ENCODE measurements around the gene ZNF41.

ZNF41 gene

GRCh38 chrX:47489507-47490275 is 6.7 kb upstream of the ZNF41 start:
- DNase-seq = no peak

- no peak for DNase-seq
Observed at GRCh38 chrX:47484885-47485284, 1.9 kb upstream of the ZNF41 start.

GRCh38 chrX:47483306-47484268 is 565 bp upstream of the ZNF41 start:
- DNase-seq = no peak

- no peak for DNase-seq
Observed at GRCh38 chrX:47482065-47482511, 934 bp downstream of the ZNF41 start.

- DNase-seq = no peak
Observed at GRCh38 chrX:47481160-47481559, 1.9 kb downstream of the ZNF41 start.

GRCh38 chrX:47480576-47480975 is 2.4 kb downstream of the ZNF41 start:
- no peak for DNase-seq

- DNase-seq = no peak
Observed at GRCh38 chrX:47475476-47475875, 7.5 kb downstream of the ZNF41 start.

GRCh38 chrX:47467106-47467505 is 15.9 kb downstream of the ZNF41 start:
- no peak for DNase-seq

- no peak for DNase-seq
Observed at GRCh38 chrX:47460561-47460960, 22.5 kb downstream of the ZNF41 start.

GRCh38 chrX:47458528-47458927 is 24.5 kb downstream of the ZNF41 start:
- peak in 1 of 2 donors; percentile 21 for DNase-seq

- no peak for DNase-seq
Observed at GRCh38 chrX:47456080-47456479, 26.9 kb downstream of the ZNF41 start.

- DNase-seq = no peak
Observed at GRCh38 chrX:47452112-47452511, 30.9 kb downstream of the ZNF41 start.

GRCh38 chrX:47448165-47448806 is 34.7 kb downstream of the ZNF41 start:
- DNase-seq = no peak

- no peak for DNase-seq
Observed at GRCh38 chrX:47447607-47448006, 35.4 kb downstream of the ZNF41 start.

- no peak for DNase-seq
Observed at GRCh38 chrX:47446971-47447370, 36.1 kb downstream of the ZNF41 start.

GRCh38 chrX:47446431-47446830 is 36.6 kb downstream of the ZNF41 start:
- no peak for DNase-seq

- DNase-seq = no peak
Observed at GRCh38 chrX:47430925-47431324, 52.1 kb downstream of the ZNF41 start.

GRCh38 chrX:47422444-47422843 is 60.6 kb downstream of the ZNF41 start:
- no peak for DNase-seq

GRCh38 chrX:47420962-47421361 is 62.1 kb downstream of the ZNF41 start:
- DNase-seq = no peak

GRCh38 chrX:47420265-47420664 is 62.8 kb downstream of the ZNF41 start:
- DNase-seq = no peak

GRCh38 chrX:47413179-47413594 is 69.8 kb downstream of the ZNF41 start:
- DNase-seq = no peak

All from CD4-positive, alpha-beta T cell treated with Interferon alpha-2 for 1 hour (primary cell).